Measurements from ENCODE around the gene PPARA. TPM values are rescaled to one million over a fixed set of nuclear protein-coding genes. Genes with fewer than 3 reads are reported as not detected.
A peak's percentile ranks its signal among the peaks of the same experiment; 100 is the strongest.

Gene PPARA
- total and polyA plus RNA-seq, 9 of the 15 experiments (the other 6 are each of a cell fraction or from before 2014, with no cell fraction given) = 0.64 to 5.3 (median 3.5) TPM

GRCh38 chr22:46267431-46268279 is 117.3 kb downstream of the PPARA start, which contains the start of gene TTC38 (continued):
- TF ChIP-seq ZNF639 (CRISPR knock-in tag; conservative IDR thresholded peaks at IDR 0.05 in 1 of 2, IDR thresholded peaks at IDR 0.05 in 1 of 2) (0 out of 4 replicates have a peak, but pooled peaks of 1 of the 2 experiments have one; percentile 22), ESRRA (IDR thresholded peaks at IDR 0.05; ENCODE audit: borderline replicate concordance, low read depth) (peak; percentile 67; the same call in 1 of the 2 replicates), E2F6 (IDR thresholded peaks at IDR 0.05; ENCODE audit: borderline replicate concordance in 1 of 2, extremely low read depth in 1 of 2, insufficient read depth in 1 of 2, insufficient read length in 1 of 2, low read depth in 1 of 2, low read length in 1 of 2, poor library complexity in 1 of 2, severe bottlenecking in 1 of 2) (peak in 1 of 2 experiments; percentile 7), SP1 (CRISPR knock-in tag; IDR thresholded peaks at IDR 0.05) (peak; percentile 33; the same call in 1 of the 2 replicates), ZNF398 (CRISPR knock-in tag; IDR thresholded peaks at IDR 0.05) (no peak), POLR2B (IDR thresholded peaks at IDR 0.05; ENCODE audit: low read depth, partially characterized antibody) (peak; percentile 68), KDM5B (IDR thresholded peaks at IDR 0.05; ENCODE audit: insufficient replicate concordance, low read depth, low read length) (peak; percentile 69), ZNF778 (CRISPR knock-in tag; IDR thresholded peaks at IDR 0.05) (no peak), SAP30 (IDR thresholded peaks at IDR 0.05; ENCODE audit: borderline replicate concordance, insufficient read depth, low read depth, low read length, poor library complexity, severe bottlenecking) (peak; percentile 35), UBTF (IDR thresholded peaks at IDR 0.05; ENCODE audit: borderline replicate concordance in 1 of 2, low read depth in 2 of 2, low read length in 2 of 2) (0 out of 4 replicates have a peak, but pooled peaks of 1 of the 2 experiments have one; percentile 16), HDAC1 (IDR thresholded peaks at IDR 0.05) (no peak), MNT (conservative IDR thresholded peaks at IDR 0.05) (peak in 1 of 2 experiments; percentile 59; a peak in 2 of 4 replicates), PML (IDR thresholded peaks at IDR 0.05; ENCODE audit: low read length) (0 out of 2 replicates have a peak, but pooled peaks have one; percentile 52), LCOR (CRISPR knock-in tag; IDR thresholded peaks at IDR 0.05) (no peak)

All from K562 (cell line).